ENCODE measurements around the gene MRPL33. TPM values are rescaled to one million over a fixed set of nuclear protein-coding genes. Genes with fewer than 3 reads are reported as not detected.

MRPL33 gene
- total and polyA plus RNA-seq, 2 of the 13 experiments (the other 11 are each of a cell fraction or from before 2014, with no cell fraction given) = 69.7 to 218 TPM

DNA sequence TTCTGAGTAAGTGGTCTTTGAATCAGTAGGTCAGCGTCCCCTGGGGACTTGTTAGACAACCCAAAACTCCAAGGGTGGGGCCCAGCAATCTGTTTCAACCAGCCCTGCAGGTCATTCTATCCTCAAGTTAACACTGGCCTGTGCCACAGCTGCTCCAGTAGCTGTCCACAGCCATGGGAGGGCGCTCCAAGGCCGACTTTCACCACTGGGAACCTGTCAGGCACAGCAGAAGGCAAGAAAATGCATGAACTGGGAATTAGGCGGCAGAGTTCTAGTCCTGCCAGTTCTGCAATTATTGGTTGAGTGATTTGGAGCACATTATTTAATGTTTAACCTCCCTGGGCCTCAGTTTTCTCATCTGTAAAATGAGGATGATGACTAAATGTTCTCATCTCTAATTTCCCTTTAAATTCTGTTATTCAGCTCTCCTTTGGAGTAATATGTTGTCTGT is 17.4 kb upstream of the MRPL33 start (continued):
- TF ChIP-seq ZNF407 (CRISPR knock-in tag; IDR thresholded peaks at IDR 0.05; ENCODE audit: not compliant biosample characterization) (no peak), SIX1 (CRISPR knock-in tag; IDR thresholded peaks at IDR 0.05; ENCODE audit: borderline replicate concordance) (peak; percentile 32; the same call in 1 of the 2 replicates), PHF8 (CRISPR knock-in tag; IDR thresholded peaks at IDR 0.05) (peak; percentile 48; the same call in 1 of the 2 replicates), HBP1 (CRISPR knock-in tag; IDR thresholded peaks at IDR 0.05; ENCODE audit: low read depth) (0 out of 2 replicates have a peak, but pooled peaks have one; percentile 51), ZMYM3 (CRISPR knock-in tag; IDR thresholded peaks at IDR 0.05) (peak; percentile 70; the same call in 1 of the 2 replicates), ZMAT3 (CRISPR knock-in tag; conservative IDR thresholded peaks at IDR 0.05) (0 out of 2 replicates have a peak, but pooled peaks have one; percentile 75), GABPB1 (CRISPR knock-in tag; IDR thresholded peaks at IDR 0.05) (no peak), ZFX (CRISPR knock-in tag; IDR thresholded peaks at IDR 0.05; ENCODE audit: low read depth) (peak; percentile 51; the same call in 1 of the 2 replicates), PHF5A (CRISPR knock-in tag; IDR thresholded peaks at IDR 0.05; ENCODE audit: low read depth, unreplicated experiment) (peak; percentile 61), ETV5 (CRISPR knock-in tag; IDR thresholded peaks at IDR 0.05; ENCODE audit: borderline replicate concordance) (0 out of 2 replicates have a peak, but pooled peaks have one; percentile 9), RAD51 (IDR thresholded peaks at IDR 0.05; ENCODE audit: borderline replicate concordance) (no peak), TBL1XR1 (IDR thresholded peaks at IDR 0.05; ENCODE audit: borderline replicate concordance, low read length, partially characterized antibody) (peak; percentile 74), MXD4 (CRISPR knock-in tag; IDR thresholded peaks at IDR 0.05) (peak; percentile 87; the same call in 1 of the 2 replicates), YY1 (IDR thresholded peaks at IDR 0.05; ENCODE audit: insufficient read depth, insufficient replicate concordance, low read depth, low read length) (peak; percentile 52), ZNF143 (CRISPR knock-in tag; IDR thresholded peaks at IDR 0.05) (no peak), SMAD3 (CRISPR knock-in tag; IDR thresholded peaks at IDR 0.05) (peak; percentile 82; the same call in 1 of the 2 replicates)
- TF ChIP-seq, protein P1, sequence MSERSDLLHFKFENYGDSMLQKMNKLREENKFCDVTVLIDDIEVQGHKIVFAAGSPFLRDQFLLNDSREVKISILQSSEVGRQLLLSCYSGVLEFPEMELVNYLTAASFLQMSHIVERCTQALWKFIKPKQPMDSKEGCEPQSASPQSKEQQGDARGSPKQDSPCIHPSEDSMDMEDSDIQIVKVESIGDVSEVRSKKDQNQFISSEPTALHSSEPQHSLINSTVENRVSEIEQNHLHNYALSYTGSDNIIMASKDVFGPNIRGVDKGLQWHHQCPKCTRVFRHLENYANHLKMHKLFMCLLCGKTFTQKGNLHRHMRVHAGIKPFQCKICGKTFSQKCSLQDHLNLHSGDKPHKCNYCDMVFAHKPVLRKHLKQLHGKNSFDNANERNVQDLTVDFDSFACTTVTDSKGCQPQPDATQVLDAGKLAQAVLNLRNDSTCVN (CRISPR knock-in tag; IDR thresholded peaks at IDR 0.05; ENCODE audit: borderline replicate concordance) = peak; percentile 84
